Activated CD8-positive, alpha-beta T cell treated with anti-CD3 and anti-CD28 coated beads for 36 hours (primary cell): Measurements from ENCODE around the gene MRPS23. TPM values are rescaled to one million over a fixed set of nuclear protein-coding genes. Genes with fewer than 3 reads are reported as not detected.
A peak's percentile ranks its signal among the peaks of the same experiment; 100 is the strongest.

Experiments
- ATAC-seq: fragments of 200-7000 bp; cut with Tn5 transposase; one replicate; pipeline ENCODE4 v1.10.0; 2021; ENCODE audit warnings: mild to moderate bottlenecking, moderate library complexity
- CTCF ChIA-PET: fragments of 350-600 bp; sonication (Branson Sonifier 250); formaldehyde crosslinking; loops from one replicate; lab custom pipeline; 2021; ENCODE audit warnings: antibody characterized with exemption; lab: Charles Lee
- POLR2A ChIA-PET: fragments of 350-600 bp; sonication (Branson Sonifier 250); formaldehyde crosslinking; loops from one replicate; lab custom pipeline; 2021; ENCODE audit warnings: antibody characterized with exemption; lab: Charles Lee
- DNase-seq: peaks from one replicate; pipeline ENCODE4 v3.0.0-alpha.2; 2020
- H3K27ac Mint-ChIP-seq: one replicate; pipeline ENCODE4 v1.8.0; 2021; ENCODE audit warnings: mild to moderate bottlenecking, mixed read lengths
- H3K27me3 Mint-ChIP-seq: one replicate; pipeline ENCODE4 v1.8.0; 2021; ENCODE audit warnings: mixed read lengths
- H3K36me3 Mint-ChIP-seq: one replicate; pipeline ENCODE4 v1.8.0; 2021; ENCODE audit warnings: low read depth, mixed read lengths
- H3K4me1 Mint-ChIP-seq: one replicate; pipeline ENCODE4 v1.8.0; 2021; ENCODE audit warnings: low read depth, mixed read lengths
- H3K4me3 Mint-ChIP-seq: one replicate; pipeline ENCODE4 v1.8.0; 2021; ENCODE audit warnings: mild to moderate bottlenecking, moderate library complexity, mixed read lengths
- H3K9me3 Mint-ChIP-seq: one replicate; pipeline ENCODE4 v1.8.0; 2021; ENCODE audit warnings: mixed read lengths
- intact Hi-C: fragments of 100-400 bp; cut with micrococcal nuclease; formaldehyde crosslinking; loops from one replicate; pipeline ENCODE4 v1.10.0; 2022
- total RNA-seq, 2 experiments: library from RNA; stranded (reverse); gene quantifications; one replicate each; pipeline ENCODE4 v1.2.3, GENCODE V29; 2021
- TF ChIP-seq, protein P1 (sequence below): fragments of 200-600 bp; IDR thresholded peaks from one replicate; pipeline ENCODE4 v1.8.0; 2022; ENCODE audit warnings: antibody characterized with exemption, mild to moderate bottlenecking

MRPS23 gene
- total RNA-seq, 2 experiments from 2014 or later = 69.5 to 70.0 TPM

DNA sequence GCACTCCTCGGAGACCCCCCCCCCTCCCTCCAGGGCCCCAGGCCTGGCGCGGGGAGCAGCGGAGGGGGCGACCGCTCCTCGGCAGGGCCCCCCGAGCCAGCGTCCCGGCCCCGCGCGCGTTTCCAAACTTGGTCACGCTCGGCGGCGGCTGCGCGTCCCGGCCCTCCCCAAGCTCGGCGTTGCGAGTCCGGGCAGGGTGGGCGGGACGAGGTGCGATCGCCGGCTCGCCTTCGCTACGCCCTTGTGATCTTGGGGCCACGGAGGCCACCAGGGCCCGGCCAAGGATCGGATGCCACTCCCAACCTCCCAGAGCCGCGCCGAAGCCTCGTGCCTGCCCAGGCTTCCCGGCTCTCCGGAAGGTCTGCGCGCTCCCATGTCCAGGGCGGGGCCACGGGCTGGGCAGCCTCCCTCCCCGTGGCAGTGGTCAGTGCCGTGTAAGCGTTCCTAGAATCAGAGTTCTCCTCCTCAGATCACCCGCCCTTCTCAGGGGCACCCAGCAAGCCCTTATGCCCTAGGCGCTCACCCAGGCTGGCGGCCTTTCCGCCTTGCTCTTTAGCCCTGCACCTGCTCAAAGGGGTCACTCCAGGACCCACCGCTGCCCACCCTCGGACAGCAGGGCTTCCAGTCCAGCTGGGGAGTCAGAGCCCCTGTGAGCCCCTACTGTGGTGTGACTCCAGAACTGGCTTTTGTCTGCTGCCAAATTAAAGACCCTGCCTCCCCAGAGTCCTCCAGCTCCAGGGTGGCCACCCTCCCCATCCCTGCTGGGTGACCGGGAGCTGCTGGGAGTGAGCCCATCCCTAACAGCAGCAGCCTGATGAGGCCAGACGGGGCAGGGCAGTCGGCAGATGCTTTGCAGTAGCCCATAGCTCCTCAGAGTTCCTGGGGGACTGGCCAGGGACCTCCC is 12.2 kb upstream of the MRPS23 start:
- intact Hi-C loops = loop anchor here (5.0 kb wide), 1 partner anchor 310 kb away; no protein-coding TSS in a partner anchor
- peaks cover 13% of the 10 kb centered on the region for H3K4me1 Mint-ChIP-seq
- H3K27ac Mint-ChIP-seq = no peak overlapping the region
- no peaks in the 10 kb centered on the region for H3K9me3 Mint-ChIP-seq
- ATAC-seq (no peak), DNase-seq (no peak)
- H3K36me3 Mint-ChIP-seq = no peaks in the 10 kb centered on the region
- POLR2A ChIA-PET = interaction anchor here (0.8 to 3.1 kb wide), 3 partner anchors 125 to 135 kb away, joined by 3 to 15 read pairs (median 3); no protein-coding TSS in a partner anchor
- TF ChIP-seq, protein P1, sequence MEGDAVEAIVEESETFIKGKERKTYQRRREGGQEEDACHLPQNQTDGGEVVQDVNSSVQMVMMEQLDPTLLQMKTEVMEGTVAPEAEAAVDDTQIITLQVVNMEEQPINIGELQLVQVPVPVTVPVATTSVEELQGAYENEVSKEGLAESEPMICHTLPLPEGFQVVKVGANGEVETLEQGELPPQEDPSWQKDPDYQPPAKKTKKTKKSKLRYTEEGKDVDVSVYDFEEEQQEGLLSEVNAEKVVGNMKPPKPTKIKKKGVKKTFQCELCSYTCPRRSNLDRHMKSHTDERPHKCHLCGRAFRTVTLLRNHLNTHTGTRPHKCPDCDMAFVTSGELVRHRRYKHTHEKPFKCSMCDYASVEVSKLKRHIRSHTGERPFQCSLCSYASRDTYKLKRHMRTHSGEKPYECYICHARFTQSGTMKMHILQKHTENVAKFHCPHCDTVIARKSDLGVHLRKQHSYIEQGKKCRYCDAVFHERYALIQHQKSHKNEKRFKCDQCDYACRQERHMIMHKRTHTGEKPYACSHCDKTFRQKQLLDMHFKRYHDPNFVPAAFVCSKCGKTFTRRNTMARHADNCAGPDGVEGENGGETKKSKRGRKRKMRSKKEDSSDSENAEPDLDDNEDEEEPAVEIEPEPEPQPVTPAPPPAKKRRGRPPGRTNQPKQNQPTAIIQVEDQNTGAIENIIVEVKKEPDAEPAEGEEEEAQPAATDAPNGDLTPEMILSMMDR = no peak
- H3K4me3 Mint-ChIP-seq = peak overlapping the region; percentile 19
- H3K27me3 Mint-ChIP-seq = peaks cover 35% of the 10 kb centered on the region
- CTCF ChIA-PET = interaction anchor here (0.7 to 11.5 kb wide), 7 partner anchors 8 to 250 kb away, joined by 3 to 177 read pairs (median 7); partner anchors contain the start of gene MRPS23

DNA sequence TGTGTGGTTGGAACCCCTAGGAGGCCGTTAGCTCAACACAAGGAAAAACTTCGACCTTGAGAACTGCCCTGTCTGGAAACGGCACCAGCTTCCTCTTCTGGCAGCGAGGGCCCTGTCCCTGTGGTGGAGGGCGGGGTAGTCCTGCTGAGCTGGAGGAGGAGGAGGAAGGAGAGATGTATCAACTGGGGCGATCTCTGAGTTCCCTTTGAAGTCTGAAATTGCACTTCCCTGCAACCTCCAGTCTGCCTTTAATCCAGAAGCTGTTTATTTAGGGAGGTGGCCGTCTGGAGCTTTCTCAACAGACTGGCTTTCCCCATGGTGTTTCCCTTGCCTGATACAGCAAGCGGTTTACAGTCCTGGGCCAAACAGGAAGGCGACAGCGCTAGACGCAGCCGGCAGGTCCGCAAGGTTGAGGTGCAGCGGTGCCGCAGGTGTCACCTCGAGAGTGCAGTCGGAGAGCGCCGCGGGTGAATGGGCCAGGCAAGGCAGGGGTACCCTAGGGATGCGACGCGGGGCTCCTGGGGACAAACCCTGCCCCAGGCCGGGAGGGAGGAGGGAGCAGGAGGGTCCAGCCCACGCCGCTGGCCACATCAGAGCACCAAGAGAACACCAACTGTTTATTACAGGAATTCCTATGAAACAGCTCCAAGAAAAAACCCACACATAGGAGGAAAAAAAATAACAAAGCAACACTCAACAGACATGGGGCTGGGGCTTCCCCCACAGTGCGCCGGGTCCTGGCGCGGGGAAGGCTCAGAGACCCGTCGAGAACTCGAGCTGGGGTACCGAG is 11.4 kb upstream of the MRPS23 start:
- intact Hi-C loops = loop anchor here (5.0 kb wide), 1 partner anchor 311 kb away; no protein-coding TSS in a partner anchor
- no peak overlapping the region for H3K27ac Mint-ChIP-seq
- peak overlapping the region; percentile 62 for H3K4me3 Mint-ChIP-seq
- ATAC-seq (peak; percentile 75), DNase-seq (peak; percentile 41)
- TF ChIP-seq, protein P1 = no peak
- no peaks in the 10 kb centered on the region for H3K36me3 Mint-ChIP-seq
- ChIA-PET POLR2A (interaction anchor here (0.8 to 3.1 kb wide), 8 partner anchors 10 to 136 kb away, joined by 3 to 15 read pairs (median 5); partner anchors contain the start of genes MRPS23 and VEZF1), CTCF (interaction anchor here (0.8 to 11.5 kb wide), 10 partner anchors 9 to 251 kb away, joined by 3 to 177 read pairs (median 5); no protein-coding TSS in a partner anchor)
- H3K9me3 Mint-ChIP-seq = no peaks in the 10 kb centered on the region
- H3K4me1 Mint-ChIP-seq = peaks cover 13% of the 10 kb centered on the region
- peaks cover 35% of the 10 kb centered on the region for H3K27me3 Mint-ChIP-seq

DNA sequence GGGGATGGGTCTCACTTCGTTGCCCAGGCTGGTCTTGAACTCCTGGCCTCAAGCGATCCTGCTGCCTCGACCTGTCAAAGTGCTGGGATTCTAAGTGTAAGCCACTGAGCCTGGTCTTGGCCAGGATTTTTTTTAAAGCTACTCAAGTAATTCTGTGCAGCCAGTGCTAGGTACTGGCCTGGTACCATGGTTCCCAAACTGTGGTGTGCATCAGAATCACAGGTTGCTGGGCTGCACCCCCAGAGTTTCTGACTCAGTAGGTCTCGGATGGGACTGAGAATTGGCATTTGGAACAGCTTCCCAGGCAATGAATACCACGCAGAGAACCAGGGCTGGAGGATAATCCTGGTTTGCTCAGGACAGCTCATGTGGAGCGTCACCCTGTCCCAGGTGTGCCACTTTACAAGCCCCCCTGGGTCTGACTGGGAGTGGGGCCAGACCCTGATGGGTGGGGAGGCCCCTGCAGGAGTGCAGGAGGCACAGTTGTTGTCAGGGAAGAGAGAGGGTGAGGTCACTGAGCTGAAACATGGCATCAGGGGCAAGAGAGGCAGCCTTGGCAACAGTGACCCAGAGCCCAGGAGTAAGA is 10.7 kb upstream of the MRPS23 start:
- no peak for DNase-seq
- H3K4me1 Mint-ChIP-seq = peaks cover 13% of the 10 kb centered on the region
- H3K27ac Mint-ChIP-seq = no peak overlapping the region
- H3K4me3 Mint-ChIP-seq = peak overlapping the region; percentile 62
- intact Hi-C loops = loop anchor here (5.0 kb wide), 1 partner anchor 312 kb away; no protein-coding TSS in a partner anchor
- H3K27me3 Mint-ChIP-seq = peaks cover 35% of the 10 kb centered on the region
- H3K36me3 Mint-ChIP-seq = no peaks in the 10 kb centered on the region
- TF ChIP-seq, protein P1 = no peak
- ChIA-PET CTCF (interaction anchor here (0.6 to 11.5 kb wide), 15 partner anchors 9 to 251 kb away, joined by 3 to 177 read pairs (median 5); no protein-coding TSS in a partner anchor), POLR2A (interaction anchor here (0.6 to 3.1 kb wide), 10 partner anchors 10 to 232 kb away, joined by 3 to 15 read pairs (median 6); partner anchors contain the start of genes MRPS23, SRSF1 and VEZF1)
- H3K9me3 Mint-ChIP-seq = no peaks in the 10 kb centered on the region
- ATAC-seq = peak; percentile 14

DNA sequence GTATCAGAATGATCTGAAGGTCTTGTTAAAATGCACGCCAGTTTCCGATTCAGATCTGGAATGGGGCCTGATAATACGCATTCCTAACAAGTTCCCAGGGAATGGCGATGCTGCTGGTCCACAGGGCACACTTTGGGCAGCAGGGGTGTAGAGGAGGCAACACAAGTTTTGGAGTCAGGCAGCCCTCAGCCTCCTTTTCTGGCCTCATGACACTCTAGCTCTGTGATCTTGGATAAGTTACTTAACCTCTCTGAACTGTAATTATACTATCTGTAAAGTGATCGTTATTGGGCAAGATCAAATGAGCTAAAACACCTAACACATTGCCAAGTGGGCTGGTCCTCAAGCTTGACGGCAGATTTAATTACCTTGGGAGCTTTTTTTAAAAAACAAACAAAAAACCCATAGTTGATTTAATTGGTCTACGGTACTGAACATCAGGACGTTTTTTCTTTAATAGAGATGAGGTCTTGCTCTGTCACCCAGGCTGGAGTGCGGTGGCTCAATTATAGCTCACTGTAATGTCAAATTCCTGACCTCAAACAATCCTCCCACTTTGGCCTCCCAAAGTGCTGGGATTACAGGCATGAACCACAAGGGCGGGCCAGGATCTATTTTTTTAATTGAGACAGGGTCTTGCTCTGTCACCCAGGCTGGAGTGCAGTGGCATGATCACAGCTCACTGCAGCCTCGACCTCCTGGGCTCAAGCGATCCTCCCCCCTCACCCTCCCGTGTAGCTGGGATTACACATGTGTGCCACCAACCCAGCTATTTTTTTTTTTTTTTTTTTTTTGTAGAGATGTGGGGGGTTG is 10.0 kb upstream of the MRPS23 start:
- H3K27ac Mint-ChIP-seq = no peak overlapping the region
- H3K4me3 Mint-ChIP-seq = no peak overlapping the region
- ATAC-seq (no peak), DNase-seq (no peak)
- ChIA-PET CTCF (interaction anchor here (0.6 to 11.5 kb wide), 15 partner anchors 9 to 252 kb away, joined by 3 to 177 read pairs (median 7); partner anchors contain the start of gene MRPS23), POLR2A (interaction anchor here (0.6 to 3.1 kb wide), 10 partner anchors 9 to 233 kb away, joined by 3 to 15 read pairs (median 6); partner anchors contain the start of genes MRPS23, SRSF1 and VEZF1)
- peaks cover 35% of the 10 kb centered on the region for H3K27me3 Mint-ChIP-seq
- peaks cover 13% of the 10 kb centered on the region for H3K4me1 Mint-ChIP-seq
- TF ChIP-seq, protein P1 = no peak
- no peaks in the 10 kb centered on the region for H3K9me3 Mint-ChIP-seq
- H3K36me3 Mint-ChIP-seq = no peaks in the 10 kb centered on the region
- intact Hi-C loops = loop anchor here (5.0 kb wide), 3 partner anchors 137 to 312 kb away; no protein-coding TSS in a partner anchor
